HFFc6 (cell line): ENCODE results near the gene FNDC3B. TPM values are rescaled to one million over a fixed set of nuclear protein-coding genes. Genes with fewer than 3 reads are reported as not detected.

ENCODE experiments used
- DNase-seq: peaks from one replicate; pipeline ENCODE4 v3.0.0-alpha.2; 2018
- H3K27ac Mint-ChIP-seq: 2 replicates; pipeline ENCODE4 v1.8.0; 2020; ENCODE audit warnings: mild to moderate bottlenecking, mixed read lengths
- H3K27me3 Mint-ChIP-seq: 2 replicates; pipeline ENCODE4 v1.8.0; 2021; ENCODE audit warnings: mild to moderate bottlenecking, moderate library complexity, mixed read lengths; ENCODE audit not compliant: insufficient read depth
- H3K36me3 Mint-ChIP-seq: 2 replicates; pipeline ENCODE4 v1.8.0; 2021; ENCODE audit warnings: low read depth, mixed read lengths
- H3K4me1 Mint-ChIP-seq: 2 replicates; pipeline ENCODE4 v1.8.0; 2020; ENCODE audit warnings: low read depth, mixed read lengths
- H3K4me3 Mint-ChIP-seq: 2 replicates; pipeline ENCODE4 v1.8.0; 2020; ENCODE audit warnings: mild to moderate bottlenecking, moderate library complexity, mixed read lengths
- H3K9me3 Mint-ChIP-seq: 2 replicates; pipeline ENCODE4 v1.8.0; 2020; ENCODE audit warnings: mild to moderate bottlenecking, mixed read lengths
- CTCF ChIP-seq: fragments of 200-600 bp; sonication (generic); IDR thresholded peaks from 2 replicates; pipeline ENCODE4 v1.5.0; 2021; ENCODE audit warnings: antibody characterized with exemption, mild to moderate bottlenecking
- total RNA-seq, 6 experiments: library from RNA; stranded (reverse); fragmentation: NEBNext Ultra II Directional; extraction: Animal tissue kit (Norgen Biotek cat#: 25700); gene quantifications; 2 replicates in 1 of 6; 3 replicates in 5 of 6; pipeline ENCODE4 v1.2.3, GENCODE V29; 2021

FNDC3B gene
- total RNA-seq, 6 experiments from 2014 or later: 133 to 192 (median 155) TPM

GRCh38 chr3:172309059-172309458 is 269.7 kb downstream of the FNDC3B start:
- Mint-ChIP-seq H3K36me3 (peaks cover 58% of the 10 kb centered on the region), H3K27me3 (peaks cover 2% of the 10 kb centered on the region), H3K27ac (0 out of 2 replicates have a peak overlapping the region, but pooled peaks have one; percentile 16), H3K4me1 (peaks cover 62% of the 10 kb centered on the region), H3K4me3 (no peak overlapping the region), H3K9me3 (no peaks in the 10 kb centered on the region; the same call in 1 of the 2 replicates)
- TF ChIP-seq CTCF: no peak
- no peak for DNase-seq

- TF ChIP-seq CTCF: no peak
- peaks cover 2% of the 10 kb centered on the region for H3K27me3 Mint-ChIP-seq
- no peak overlapping the region for H3K27ac Mint-ChIP-seq
- H3K9me3 Mint-ChIP-seq: no peaks in the 10 kb centered on the region; the same call in 1 of the 2 replicates
- peaks cover 58% of the 10 kb centered on the region for H3K36me3 Mint-ChIP-seq
- H3K4me1 Mint-ChIP-seq: peaks cover 62% of the 10 kb centered on the region
- DNase-seq: no peak
- no peak overlapping the region for H3K4me3 Mint-ChIP-seq
Observed at GRCh38 chr3:172309741-172310427, 270.5 kb downstream of the FNDC3B start.

GRCh38 chr3:172310428-172310760 is 271.0 kb downstream of the FNDC3B start:
- peaks cover 2% of the 10 kb centered on the region for H3K27me3 Mint-ChIP-seq
- DNase-seq: no peak
- H3K36me3 Mint-ChIP-seq: peaks cover 55% of the 10 kb centered on the region
- peaks cover 60% of the 10 kb centered on the region for H3K4me1 Mint-ChIP-seq
- H3K27ac Mint-ChIP-seq: peak overlapping the region; percentile 26; the same call in 1 of the 2 replicates
- H3K4me3 Mint-ChIP-seq: no peak overlapping the region
- no peak for TF ChIP-seq CTCF
- H3K9me3 Mint-ChIP-seq: no peaks in the 10 kb centered on the region; the same call in 1 of the 2 replicates

GRCh38 chr3:172311217-172311616 is 271.8 kb downstream of the FNDC3B start:
- no peak for DNase-seq
- Mint-ChIP-seq H3K27ac (no peak overlapping the region), H3K27me3 (peaks cover 2% of the 10 kb centered on the region), H3K36me3 (peaks cover 56% of the 10 kb centered on the region), H3K4me1 (peaks cover 60% of the 10 kb centered on the region), H3K9me3 (no peaks in the 10 kb centered on the region; the same call in 1 of the 2 replicates), H3K4me3 (no peak overlapping the region)
- no peak for TF ChIP-seq CTCF

GRCh38 chr3:172312001-172312400 is 272.6 kb downstream of the FNDC3B start:
- Mint-ChIP-seq H3K36me3 (peaks cover 56% of the 10 kb centered on the region), H3K4me1 (peaks cover 60% of the 10 kb centered on the region), H3K27me3 (peaks cover 4% of the 10 kb centered on the region), H3K4me3 (no peak overlapping the region), H3K27ac (no peak overlapping the region), H3K9me3 (no peaks in the 10 kb centered on the region; the same call in 1 of the 2 replicates)
- no peak for TF ChIP-seq CTCF
- DNase-seq: no peak
